WERI-Rb-1 (cell line): ENCODE measurements around the gene GATA2.

Source experiments
- DNase-seq: peaks from one replicate; pipeline ENCODE4 v3.0.0-alpha.2; 2020
- H3K27ac ChIP-seq: fragments of 250-450 bp; sonication (Bioruptor Pico); 2 replicates; pipeline ENCODE4 v1.5.1; 2020; ENCODE audit warnings: mild to moderate bottlenecking, moderate library complexity
- H3K27me3 ChIP-seq: fragments of 250-450 bp; sonication (Bioruptor Pico); 2 replicates; pipeline ENCODE4 v1.5.1; 2021; ENCODE audit warnings: mild to moderate bottlenecking, low read depth, moderate library complexity; ENCODE audit not compliant: insufficient read depth, severe bottlenecking
- H3K36me3 ChIP-seq: fragments of 250-450 bp; sonication (Bioruptor Pico); 2 replicates; pipeline ENCODE4 v1.5.1; 2020; ENCODE audit warnings: mild to moderate bottlenecking, moderate library complexity
- H3K4me3 ChIP-seq: 2 replicates; pipeline ENCODE4 v1.5.1; 2011; ENCODE audit warnings: low read depth, mild to moderate bottlenecking, control low read depth, low read length
- H3K9me3 ChIP-seq: fragments of 250-450 bp; sonication (Bioruptor Pico); 2 replicates; pipeline ENCODE4 v1.5.1; 2021; ENCODE audit warnings: mild to moderate bottlenecking, moderate library complexity; ENCODE audit not compliant: severe bottlenecking
- TF ChIP-seq, protein P1 (sequence below): IDR thresholded peaks from 2 replicates; pipeline ENCODE4 v1.5.1; 2011; ENCODE audit warnings: low read depth, mild to moderate bottlenecking, control low read depth, inconsistent platforms, low read length

The GATA2 gene

DNA sequence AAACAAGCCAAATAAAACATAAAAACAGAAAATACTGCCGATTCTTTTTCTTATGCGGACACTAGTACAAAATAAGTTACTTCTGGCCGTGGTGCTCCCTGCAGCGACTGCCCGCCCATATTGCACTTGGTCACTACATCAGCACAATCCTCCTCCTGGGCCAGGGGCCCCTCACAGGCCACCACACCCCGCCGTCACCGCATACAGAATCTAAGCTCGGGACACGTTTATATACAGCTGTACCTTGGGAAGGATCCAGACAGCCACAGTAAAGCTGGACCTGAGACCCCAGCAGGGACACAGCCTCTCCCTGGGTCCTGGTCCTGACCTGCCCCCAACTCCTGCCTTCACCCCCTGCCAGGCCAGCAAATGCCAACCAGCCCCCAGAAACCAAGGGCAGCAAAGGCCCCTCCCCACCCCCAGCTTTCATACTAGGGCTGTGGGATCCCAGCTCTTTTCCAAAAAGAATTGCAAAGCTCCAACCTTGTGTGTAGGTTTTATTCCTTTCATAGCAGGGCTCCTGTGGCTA is 13.4 kb downstream of the GATA2 start:
- no peaks in the 10 kb centered on the region for H3K36me3 ChIP-seq
- no peak for DNase-seq
- TF ChIP-seq, protein P1, sequence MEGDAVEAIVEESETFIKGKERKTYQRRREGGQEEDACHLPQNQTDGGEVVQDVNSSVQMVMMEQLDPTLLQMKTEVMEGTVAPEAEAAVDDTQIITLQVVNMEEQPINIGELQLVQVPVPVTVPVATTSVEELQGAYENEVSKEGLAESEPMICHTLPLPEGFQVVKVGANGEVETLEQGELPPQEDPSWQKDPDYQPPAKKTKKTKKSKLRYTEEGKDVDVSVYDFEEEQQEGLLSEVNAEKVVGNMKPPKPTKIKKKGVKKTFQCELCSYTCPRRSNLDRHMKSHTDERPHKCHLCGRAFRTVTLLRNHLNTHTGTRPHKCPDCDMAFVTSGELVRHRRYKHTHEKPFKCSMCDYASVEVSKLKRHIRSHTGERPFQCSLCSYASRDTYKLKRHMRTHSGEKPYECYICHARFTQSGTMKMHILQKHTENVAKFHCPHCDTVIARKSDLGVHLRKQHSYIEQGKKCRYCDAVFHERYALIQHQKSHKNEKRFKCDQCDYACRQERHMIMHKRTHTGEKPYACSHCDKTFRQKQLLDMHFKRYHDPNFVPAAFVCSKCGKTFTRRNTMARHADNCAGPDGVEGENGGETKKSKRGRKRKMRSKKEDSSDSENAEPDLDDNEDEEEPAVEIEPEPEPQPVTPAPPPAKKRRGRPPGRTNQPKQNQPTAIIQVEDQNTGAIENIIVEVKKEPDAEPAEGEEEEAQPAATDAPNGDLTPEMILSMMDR: no peak
- H3K27ac ChIP-seq: no peak overlapping the region
- H3K4me3 ChIP-seq: no peak overlapping the region
- H3K27me3 ChIP-seq: peaks cover 52% of the 10 kb centered on the region
- H3K9me3 ChIP-seq: no peaks in the 10 kb centered on the region

DNA sequence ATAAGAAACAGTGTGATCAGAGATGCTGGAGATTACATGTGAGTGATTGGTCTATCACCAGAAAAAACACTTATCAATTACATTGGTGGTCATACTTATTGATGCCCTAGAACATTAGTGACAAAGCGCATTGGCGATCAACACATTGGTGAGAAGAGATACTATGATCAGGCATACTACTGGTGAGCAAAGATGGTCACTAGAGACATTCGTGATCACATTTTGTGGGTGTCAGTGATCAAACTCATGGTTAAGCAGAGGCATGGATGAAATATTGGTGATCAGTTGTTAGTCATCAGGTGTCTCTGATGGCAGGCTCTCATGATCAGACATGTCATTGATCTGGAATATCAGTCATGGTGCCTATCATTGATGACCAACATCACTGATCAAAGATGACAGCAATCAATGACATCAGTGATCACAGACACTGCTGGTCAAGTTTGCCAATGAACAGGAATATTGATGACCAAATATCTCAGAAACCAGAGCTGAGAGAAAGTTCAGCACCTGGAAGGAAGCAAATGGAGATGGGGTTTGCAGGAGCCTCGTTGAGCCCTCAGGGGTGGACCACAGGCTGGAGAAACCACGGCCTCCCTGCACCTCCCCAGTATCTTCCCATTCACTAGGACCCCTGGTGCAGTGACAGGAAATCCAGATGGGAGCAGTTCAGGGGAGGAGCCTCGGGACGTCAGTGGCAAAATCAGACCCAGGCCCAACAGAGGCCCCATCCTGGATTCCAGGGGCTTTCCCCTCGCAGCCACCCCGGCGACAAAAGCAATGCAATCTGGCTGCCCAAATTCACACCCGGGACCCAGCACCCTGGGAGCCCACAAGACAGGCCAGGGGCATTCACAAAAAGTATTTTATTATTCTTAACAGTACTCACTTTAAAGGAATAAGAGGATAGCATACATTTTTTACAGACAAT is 14.2 kb downstream of the GATA2 start:
- Histone ChIP-seq H3K4me3 (no peak overlapping the region), H3K9me3 (no peaks in the 10 kb centered on the region), H3K36me3 (no peaks in the 10 kb centered on the region), H3K27ac (no peak overlapping the region), H3K27me3 (peaks cover 44% of the 10 kb centered on the region)
- no peak for DNase-seq
- TF ChIP-seq, protein P1: no peak

DNA sequence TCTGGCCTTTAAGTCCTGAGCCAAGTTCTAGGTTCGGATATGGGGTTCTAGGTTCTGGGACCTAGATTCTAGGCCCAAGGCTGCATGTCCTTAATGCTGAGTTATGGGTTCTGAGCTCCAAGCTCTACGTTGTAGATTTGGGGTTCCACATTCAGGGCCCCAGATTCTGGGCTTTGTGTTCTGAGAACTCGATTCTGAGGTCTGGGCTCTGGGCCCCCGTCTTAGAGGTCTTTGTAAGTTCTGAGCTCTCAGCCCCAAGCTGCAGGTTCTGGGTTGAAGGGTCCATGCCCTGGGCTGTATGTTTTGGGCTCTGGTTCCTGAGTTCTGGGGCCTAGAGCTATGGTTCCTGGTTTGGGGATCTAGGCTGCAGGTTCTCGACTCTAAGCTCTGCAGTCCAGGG is 16.3 kb downstream of the GATA2 start:
- H3K27me3 ChIP-seq: peaks cover 23% of the 10 kb centered on the region
- H3K9me3 ChIP-seq: no peaks in the 10 kb centered on the region
- H3K27ac ChIP-seq: no peak overlapping the region
- no peaks in the 10 kb centered on the region for H3K36me3 ChIP-seq
- no peak overlapping the region for H3K4me3 ChIP-seq
- DNase-seq: no peak
- TF ChIP-seq, protein P1: no peak

DNA sequence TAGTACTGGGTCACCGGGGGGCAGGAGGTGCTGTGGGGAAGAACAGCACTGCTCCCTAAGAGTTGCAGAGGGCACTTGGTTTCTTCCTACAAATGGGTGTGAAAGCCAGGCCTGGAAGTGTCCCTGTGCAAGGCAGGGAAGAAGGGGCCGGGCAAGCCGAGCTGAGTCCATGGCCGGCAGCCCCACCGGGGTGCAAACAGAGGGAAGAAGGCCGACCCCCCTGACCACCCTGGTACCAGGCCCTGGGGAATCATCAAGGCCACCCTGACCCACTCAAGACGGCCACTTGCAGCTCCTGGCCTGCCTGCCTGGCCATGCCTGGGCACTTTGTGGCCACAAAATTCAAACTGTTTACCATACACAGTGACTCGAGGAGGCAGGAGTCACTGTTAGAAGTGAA is 17.6 kb downstream of the GATA2 start:
- TF ChIP-seq, protein P1: no peak
- Histone ChIP-seq H3K27me3 (peaks cover 13% of the 10 kb centered on the region), H3K27ac (no peak overlapping the region)

DNA sequence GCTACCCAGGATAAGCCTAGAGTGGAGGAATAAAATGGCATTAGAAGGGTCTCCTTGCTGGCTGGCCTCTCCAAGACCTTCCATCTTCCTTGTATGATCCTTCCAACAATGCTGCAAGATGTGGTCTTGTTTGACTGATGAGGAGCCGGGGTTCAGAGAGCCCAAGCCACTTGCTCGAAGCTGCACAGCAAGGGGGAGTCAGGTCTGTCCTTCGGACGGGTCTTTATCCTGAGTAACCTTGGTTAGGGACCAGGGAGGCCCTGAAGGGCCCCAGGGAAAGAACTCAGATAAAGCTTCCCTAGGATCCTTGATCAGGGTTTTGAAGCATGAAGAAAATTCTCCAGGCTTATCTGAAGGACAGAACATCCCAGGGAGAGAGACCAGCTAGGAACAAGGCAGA is 19.3 kb downstream of the GATA2 start:
- no peak overlapping the region for H3K27ac ChIP-seq
- no peaks in the 10 kb centered on the region for H3K9me3 ChIP-seq
- H3K27me3 ChIP-seq: peaks cover 13% of the 10 kb centered on the region
- no peaks in the 10 kb centered on the region for H3K36me3 ChIP-seq
- no peak for DNase-seq
- TF ChIP-seq, protein P1: no peak
- H3K4me3 ChIP-seq: no peak overlapping the region

More for the DNA sequence above, 17.6 kb downstream of the GATA2 start:
- H3K4me3 ChIP-seq: no peak overlapping the region
- DNase-seq: no peak
- H3K36me3 ChIP-seq: no peaks in the 10 kb centered on the region
- no peaks in the 10 kb centered on the region for H3K9me3 ChIP-seq
